Common myeloid progenitor, CD34-positive (primary cell): ENCODE results near the gene NXF1.

ENCODE experiments used
- CTCF ChIA-PET: fragments of 350-600 bp; sonication (Branson Sonifier 250); formaldehyde crosslinking; loops from one replicate; lab custom pipeline; 2021; ENCODE audit warnings: antibody characterized with exemption; lab: Charles Lee
- POLR2A ChIA-PET: fragments of 350-600 bp; sonication (Branson Sonifier 250); formaldehyde crosslinking; loops from one replicate; lab custom pipeline; 2021; ENCODE audit warnings: antibody characterized with exemption; lab: Charles Lee
- DNase-seq, 3 donors: peaks; one replicate each; pipeline versions ENCODE4 v3.0.0 to v3.0.0-alpha.2; 2013
- H3K27ac ChIP-seq, 2 experiments: 1 replicate in 1 of 2; 2 replicates in 1 of 2; pipeline ENCODE4 v1.7.0; 2013; ENCODE audit warnings: inconsistent platforms in 2 of 2, low read length in 2 of 2, mild to moderate bottlenecking in 2 of 2, low read depth in 1 of 2, moderate library complexity in 1 of 2; ENCODE audit not compliant: severe bottlenecking in 2 of 2, insufficient read depth in 1 of 2, poor library complexity in 1 of 2
- H3K27me3 ChIP-seq, 5 experiments: replicated peaks in 2 of 5; 1 replicate in 3 of 5; 2 replicates in 2 of 5; pipeline versions ENCODE4 v1.6.1 to v1.7.0; 2013; ENCODE audit warnings: low read length in 4 of 5, mild to moderate bottlenecking in 2 of 5, moderate library complexity in 2 of 5, inconsistent platforms in 1 of 5; ENCODE audit not compliant: insufficient read depth in 5 of 5, control insufficient read depth in 4 of 5
- H3K36me3 ChIP-seq, 4 experiments: 1 replicate in 2 of 4; 2 replicates in 2 of 4; pipeline versions ENCODE4 v1.6.1 to v1.7.0; 2013; ENCODE audit warnings: low read length in 3 of 4, control low read depth in 1 of 4, mild to moderate bottlenecking in 1 of 4; ENCODE audit not compliant: control insufficient read depth in 4 of 4, insufficient read depth in 4 of 4
- H3K4me1 ChIP-seq, 4 experiments: 1 replicate in 3 of 4; 2 replicates in 1 of 4; pipeline versions ENCODE4 v1.6.1 to v1.7.1; 2013; ENCODE audit warnings: low read length in 3 of 4, mild to moderate bottlenecking in 3 of 4, control low read depth in 1 of 4, inconsistent platforms in 1 of 4, moderate library complexity in 1 of 4; ENCODE audit not compliant: control insufficient read depth in 4 of 4, insufficient read depth in 4 of 4; ENCODE audit errors: control extremely low read depth in 1 of 4
- H3K4me3 ChIP-seq, 7 experiments: 1 replicate in 4 of 7; 2 replicates in 3 of 7; pipeline versions ENCODE4 v1.5.1 to v1.7.0; 2013; ENCODE audit warnings: mild to moderate bottlenecking in 7 of 7, low read length in 6 of 7, moderate library complexity in 6 of 7, inconsistent platforms in 2 of 7, low read depth in 2 of 7, control low read depth in 1 of 7; ENCODE audit not compliant: insufficient read depth in 4 of 7, control insufficient read depth in 1 of 7; ENCODE audit errors: extremely low read depth in 1 of 7
- H3K9me3 ChIP-seq, 5 experiments: 1 replicate in 4 of 5; 2 replicates in 1 of 5; pipeline versions ENCODE4 v1.6.1 to v1.7.1; 2013; ENCODE audit warnings: low read length in 4 of 5, mild to moderate bottlenecking in 2 of 5, inconsistent platforms in 1 of 5, low read depth in 1 of 5, moderate library complexity in 1 of 5; ENCODE audit not compliant: control insufficient read depth in 4 of 5, insufficient read depth in 2 of 5; ENCODE audit errors: control extremely low read depth in 1 of 5
- WGBS: methylation state at CpG from one replicate; pipeline ENCODE4 v1.1.5; 2013; ENCODE audit not compliant: insufficient coverage; 5-methylcytosine and 5-hydroxymethylcytosine counted together

Gene NXF1

DNA sequence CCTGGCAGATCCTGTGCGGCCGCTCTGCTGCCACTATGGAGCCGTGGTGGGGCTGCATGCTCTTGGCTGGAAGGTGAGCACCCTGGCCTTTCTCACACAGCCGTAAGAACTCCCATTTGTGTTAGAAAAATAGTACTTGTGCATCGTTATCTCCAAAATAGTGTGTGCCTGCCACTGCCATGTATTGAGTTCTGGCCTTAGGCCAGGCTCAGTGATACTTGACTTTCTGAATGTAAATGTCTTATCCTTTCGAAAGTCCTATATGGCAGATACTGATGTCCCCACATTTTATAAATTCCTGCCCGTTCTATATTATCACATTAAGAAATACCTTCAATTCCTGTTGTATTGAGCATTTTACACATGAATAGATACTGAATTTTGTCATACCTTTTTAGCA, 22.5 kb downstream of the NXF1 start:
- Histone ChIP-seq H3K27ac (no peak overlapping the region), H3K4me3 (no peak overlapping the region), H3K27me3 (no peaks in the 10 kb centered on the region), H3K4me1 (peaks cover 4 to 12% (median 10%) of the 10 kb centered on the region in 4 experiments), H3K9me3 (no peaks in the 10 kb centered on the region), H3K36me3 (peaks cover 0 to 40% (median 19%) of the 10 kb centered on the region in 4 experiments)
- ChIA-PET POLR2A (no interaction called here), CTCF (interaction anchor here (1.1 kb wide), 1 partner anchor 47 kb away, joined by 3 read pairs; no protein-coding TSS in a partner anchor)
- 96% methylated on average over 7 of the region's 7 CpGs for WGBS
- no peak for DNase-seq

GRCh38 chr11:62778441-62778840, 26.8 kb downstream of the NXF1 start:
- Histone ChIP-seq H3K27me3 (no peaks in the 10 kb centered on the region), H3K36me3 (peaks cover 5 to 58% (median 31%) of the 10 kb centered on the region in 4 experiments), H3K4me3 (no peak overlapping the region), H3K4me1 (peaks cover 0 to 3% (median 0%) of the 10 kb centered on the region in 4 experiments), H3K27ac (no peak overlapping the region), H3K9me3 (no peaks in the 10 kb centered on the region)
- ChIA-PET CTCF (interaction anchor here (4.1 kb wide), 1 partner anchor 8 kb away, joined by 24 read pairs; no protein-coding TSS in a partner anchor), POLR2A (no interaction called here)
- WGBS = 90% methylated on average over 2 of the region's 3 CpGs
- DNase-seq = no peak

DNA sequence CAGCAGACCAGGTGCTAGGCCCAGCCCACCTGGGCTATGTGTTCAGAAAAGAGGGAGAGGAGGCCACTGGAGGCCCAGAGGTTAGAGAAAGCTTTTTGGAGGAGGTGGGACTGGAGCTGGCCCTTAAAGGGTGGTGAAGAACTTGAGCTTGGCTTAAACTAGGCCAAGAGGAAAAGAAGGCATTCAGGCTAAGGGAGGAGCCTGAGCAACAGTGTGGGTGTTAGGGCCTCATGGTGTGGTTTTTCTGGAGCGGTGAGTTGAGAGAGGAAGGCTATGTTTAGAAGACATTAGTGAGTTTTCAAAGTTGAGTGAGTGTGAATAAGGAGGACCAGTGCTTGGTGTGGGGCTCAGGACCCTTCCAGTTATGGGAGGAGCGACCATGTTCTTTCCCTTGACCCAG, 27.9 kb downstream of the NXF1 start:
- ChIA-PET POLR2A (no interaction called here), CTCF (interaction anchor here (1.3 to 4.1 kb wide), 3 partner anchors 9 to 89 kb away, joined by 3 to 24 read pairs (median 3); no protein-coding TSS in a partner anchor)

DNA sequence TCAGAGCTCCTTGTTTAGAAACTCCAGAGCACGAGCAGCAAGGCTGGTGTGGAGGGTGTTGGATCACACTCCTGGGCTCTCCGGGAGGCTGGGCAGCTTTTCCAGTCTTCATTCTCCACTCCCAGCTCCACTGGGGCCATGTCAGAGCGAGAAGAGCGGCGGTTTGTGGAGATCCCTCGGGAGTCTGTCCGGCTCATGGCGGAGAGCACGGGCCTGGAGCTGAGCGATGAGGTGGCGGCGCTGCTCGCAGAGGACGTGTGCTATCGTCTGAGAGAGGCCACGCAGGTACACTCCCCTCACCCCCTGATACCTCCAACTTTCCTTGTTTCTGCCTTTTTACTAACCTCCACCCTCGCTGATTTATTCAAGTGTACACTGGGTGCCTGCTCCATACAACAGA, 29.6 kb downstream of the NXF1 start:
- Histone ChIP-seq H3K36me3 (peaks cover 5 to 46% (median 19%) of the 10 kb centered on the region in 4 experiments), H3K4me1 (peaks cover 0 to 19% (median 9%) of the 10 kb centered on the region in 4 experiments), H3K4me3 (no peak overlapping the region), H3K27ac (no peak overlapping the region), H3K9me3 (no peaks in the 10 kb centered on the region), H3K27me3 (no peaks in the 10 kb centered on the region)
- ChIA-PET POLR2A (interaction anchor here (0.9 to 1.7 kb wide), 3 partner anchors 11 to 66 kb away, joined by 3 to 5 read pairs (median 5); partner anchors contain the start of genes POLR2G and TMEM179B), CTCF (interaction anchor here (1.3 to 4.1 kb wide), 3 partner anchors 10 to 82 kb away, joined by 5 to 24 read pairs (median 5); partner anchors contain the start of gene ZBTB3)
- DNase-seq = no peak
- 98% methylated on average over 15 of the region's 17 CpGs for WGBS

More for the DNA sequence above, 27.9 kb downstream of the NXF1 start:
- no peaks in the 10 kb centered on the region for H3K27me3 ChIP-seq
- H3K36me3 ChIP-seq = peaks cover 5 to 52% (median 25%) of the 10 kb centered on the region in 4 experiments
- WGBS = 100% methylated on average over 2 of the region's 2 CpGs
- peaks cover 0 to 7% (median 0%) of the 10 kb centered on the region in 4 experiments for H3K4me1 ChIP-seq
- H3K27ac ChIP-seq = no peak overlapping the region
- no peak for DNase-seq
- no peak overlapping the region for H3K4me3 ChIP-seq
- no peaks in the 10 kb centered on the region for H3K9me3 ChIP-seq

GRCh38 chr11:62774407-62774806, 30.8 kb downstream of the NXF1 start:
- Histone ChIP-seq H3K9me3 (no peaks in the 10 kb centered on the region), H3K36me3 (peaks cover 5 to 40% (median 17%) of the 10 kb centered on the region in 4 experiments), H3K27me3 (no peaks in the 10 kb centered on the region), H3K4me1 (peaks cover 3 to 26% (median 18%) of the 10 kb centered on the region in 4 experiments), H3K4me3 (peak overlapping the region in 1 of 7 experiments; percentile 22), H3K27ac (no peak overlapping the region)
- POLR2A ChIA-PET = interaction anchor here (0.6 to 1.7 kb wide), 2 partner anchors 12 to 1411 kb away, joined by 4 to 5 read pairs; partner anchors contain the start of gene TMEM179B
- 98% methylated on average over 4 of the region's 6 CpGs for WGBS
- no peak for DNase-seq
- CTCF ChIA-PET = interaction anchor here (1.5 to 4.1 kb wide), 2 partner anchors 12 to 20 kb away, joined by 5 to 24 read pairs; partner anchors contain the start of gene ZBTB3

DNA sequence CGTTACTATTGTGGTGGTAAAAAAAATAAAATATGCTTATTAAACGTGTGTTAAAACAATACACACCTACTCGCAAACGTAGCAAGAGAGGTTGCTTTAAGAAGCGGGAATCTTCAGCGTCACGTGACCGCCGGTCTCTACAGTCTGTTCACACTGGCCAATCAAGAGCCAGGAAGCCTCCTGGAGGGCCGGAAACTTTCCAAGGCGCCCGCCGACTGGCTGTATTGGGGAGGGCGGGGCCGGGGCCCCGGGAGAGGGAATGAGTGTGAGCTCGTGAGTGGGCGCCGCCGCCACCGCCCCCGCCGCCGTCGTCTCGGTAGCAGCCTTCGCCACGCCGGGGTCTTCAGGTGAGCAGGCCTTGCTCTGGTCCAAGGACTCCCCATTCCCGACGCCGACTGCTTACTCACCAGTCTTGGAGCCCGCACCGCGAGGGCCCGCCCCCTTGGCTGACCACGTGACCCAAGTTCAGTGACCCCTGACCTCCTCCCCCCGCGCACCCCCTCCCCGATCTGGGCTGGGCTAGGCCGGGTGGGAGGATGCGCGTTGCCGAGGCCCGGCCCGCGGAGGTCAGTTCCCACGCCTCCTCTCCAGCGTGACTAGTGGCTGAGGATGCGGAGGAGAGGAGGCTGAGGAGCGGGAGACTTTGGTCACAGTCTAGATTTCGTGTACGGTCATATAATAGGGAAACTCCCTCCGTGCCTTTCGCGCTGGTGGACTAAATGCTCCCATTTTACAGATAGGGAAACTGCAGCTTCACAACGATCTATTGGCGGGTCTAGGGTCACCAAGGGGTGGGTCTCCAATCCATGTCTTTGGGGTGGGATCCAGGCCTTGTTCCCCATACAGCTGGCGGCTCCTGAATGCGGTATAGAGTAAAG, 33.9 kb downstream of the NXF1 start, which contains the start of gene TAF6L:
Gene TAF6L, plus strand, starts transcription at position 253 of the 878 bp plus-strand sequence. CDS start 4,388 bp downstream, outside the sequence.
- Histone ChIP-seq H3K36me3 (peaks cover 9 to 34% (median 18%) of the 10 kb centered on the region in 4 experiments), H3K9me3 (no peaks in the 10 kb centered on the region), H3K27ac (peak within 1 kb of the TSS; percentile 54 to 82), H3K27me3 (no peaks in the 10 kb centered on the region), H3K4me1 (peaks cover 3 to 26% (median 18%) of the 10 kb centered on the region in 4 experiments), H3K4me3 (peak within 1 kb of the TSS; percentile 56 to 85 (median 76))
- peak; percentile 89 to 94 (median 94) for DNase-seq
- ChIA-PET CTCF (interaction anchor here (1.2 to 2.2 kb wide), 6 partner anchors 9 to 114 kb away, joined by 3 to 9 read pairs (median 4); partner anchors contain the start of genes POLR2G and TMEM179B), POLR2A (interaction anchor here (0.7 to 1.8 kb wide), 5 partner anchors 10 to 179 kb away, joined by 3 to 6 read pairs (median 3); partner anchors contain the start of genes POLR2G, TMEM179B and ZBTB3)
- WGBS = 3% methylated on average over 24 of the region's 60 CpGs
